ENCODE data around the gene PAWR. TPM values are rescaled to one million over a fixed set of nuclear protein-coding genes. Genes with fewer than 3 reads are reported as not detected.
A peak's percentile ranks its signal among the peaks of the same experiment; 100 is the strongest.

PAWR gene
- total and polyA plus RNA-seq, 8 donors: 10.1 to 662 (median 81.9) TPM

DNA sequence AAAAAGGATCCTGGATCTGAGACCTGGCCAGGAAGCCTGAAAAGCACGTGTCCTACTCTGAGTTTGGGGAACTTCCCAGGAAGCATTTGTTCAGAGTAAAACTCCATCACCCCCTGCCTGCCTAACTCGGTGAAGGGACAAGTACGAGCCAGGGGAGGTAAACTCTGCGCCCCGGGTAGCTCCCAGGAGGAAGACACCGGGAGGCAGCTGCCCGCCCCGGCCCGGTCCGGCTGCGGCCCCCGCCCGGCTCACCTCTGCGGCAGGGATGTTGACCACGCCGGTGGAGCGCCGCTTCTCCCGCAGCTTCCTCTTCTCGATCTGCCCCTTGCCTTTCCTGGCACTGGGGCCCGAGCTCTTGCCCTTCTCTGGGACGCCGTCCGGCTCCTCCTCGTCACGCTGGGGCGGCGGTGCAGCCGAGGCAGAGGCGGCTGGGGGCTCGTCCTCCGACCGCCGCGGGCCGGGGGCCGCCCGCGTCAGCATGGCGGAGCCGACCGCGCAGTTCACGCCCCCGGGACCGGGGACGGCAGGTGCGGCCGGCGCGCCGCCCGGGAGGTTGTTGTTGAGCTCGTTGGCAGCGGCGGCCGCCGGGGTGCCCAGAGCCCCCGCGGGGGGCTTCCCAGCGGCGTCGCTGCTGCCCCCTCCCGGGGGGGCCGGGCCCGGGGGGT lies 1.2 kb downstream of the PAWR start:
- Histone ChIP-seq H3K9me3 (no peaks in the 10 kb centered on the region), H3K4me3 (peak overlapping the region; percentile 76 to 95 (median 82)), H3K27me3 (peaks cover 0 to 22% (median 0%) of the 10 kb centered on the region in 3 donors), H3K36me3 (no peaks in the 10 kb centered on the region), H3K27ac (peak overlapping the region; percentile 90 to 96 (median 91)), H3K4me1 (peaks cover 9 to 65% (median 49%) of the 10 kb centered on the region in 4 donors)
- intact Hi-C loops (cut with DNase I; ENCODE audit: low total_unique reads): no loop called here
- TF ChIP-seq POLR2A (IDR thresholded peaks at IDR 0.05) (no peak), POLR2AphosphoS5 (IDR thresholded peaks at IDR 0.05) (peak in 2 of 3 donors; percentile 4 to 5), EP300 (IDR thresholded peaks at IDR 0.05) (no peak)
- TF ChIP-seq, protein P1, sequence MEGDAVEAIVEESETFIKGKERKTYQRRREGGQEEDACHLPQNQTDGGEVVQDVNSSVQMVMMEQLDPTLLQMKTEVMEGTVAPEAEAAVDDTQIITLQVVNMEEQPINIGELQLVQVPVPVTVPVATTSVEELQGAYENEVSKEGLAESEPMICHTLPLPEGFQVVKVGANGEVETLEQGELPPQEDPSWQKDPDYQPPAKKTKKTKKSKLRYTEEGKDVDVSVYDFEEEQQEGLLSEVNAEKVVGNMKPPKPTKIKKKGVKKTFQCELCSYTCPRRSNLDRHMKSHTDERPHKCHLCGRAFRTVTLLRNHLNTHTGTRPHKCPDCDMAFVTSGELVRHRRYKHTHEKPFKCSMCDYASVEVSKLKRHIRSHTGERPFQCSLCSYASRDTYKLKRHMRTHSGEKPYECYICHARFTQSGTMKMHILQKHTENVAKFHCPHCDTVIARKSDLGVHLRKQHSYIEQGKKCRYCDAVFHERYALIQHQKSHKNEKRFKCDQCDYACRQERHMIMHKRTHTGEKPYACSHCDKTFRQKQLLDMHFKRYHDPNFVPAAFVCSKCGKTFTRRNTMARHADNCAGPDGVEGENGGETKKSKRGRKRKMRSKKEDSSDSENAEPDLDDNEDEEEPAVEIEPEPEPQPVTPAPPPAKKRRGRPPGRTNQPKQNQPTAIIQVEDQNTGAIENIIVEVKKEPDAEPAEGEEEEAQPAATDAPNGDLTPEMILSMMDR (IDR thresholded peaks at IDR 0.05): no peak
- WGBS, 5 donors: 0 to 1% (median 1%) methylated on average over 5 to 65 of the region's 66 CpGs
- DNase-seq: peak; percentile 49 to 75

DNA sequence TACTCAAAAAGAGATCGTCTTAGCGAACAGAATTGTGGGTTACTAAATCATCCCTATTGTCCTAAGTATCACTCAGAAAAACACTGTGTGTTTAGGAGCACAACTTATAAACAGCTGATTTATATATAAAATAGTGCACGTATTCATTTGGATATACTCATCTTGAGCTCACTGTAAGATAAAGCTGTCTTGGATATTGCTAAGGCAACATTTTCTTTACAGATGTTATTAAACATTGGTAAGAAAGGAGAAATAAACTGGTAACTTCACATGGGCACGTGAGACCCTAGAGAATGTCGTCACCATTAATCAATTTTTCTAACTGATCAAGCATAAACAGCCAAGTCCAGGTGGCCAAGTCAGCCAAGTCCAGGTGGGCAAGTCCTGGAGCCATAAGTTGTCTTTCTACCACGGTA lies 1.7 kb downstream of the PAWR start:
- Histone ChIP-seq H3K4me3 (peak overlapping the region; percentile 76 to 95 (median 82)), H3K27me3 (peaks cover 0 to 22% (median 0%) of the 10 kb centered on the region in 3 donors), H3K36me3 (no peaks in the 10 kb centered on the region), H3K9me3 (no peaks in the 10 kb centered on the region), H3K4me1 (peaks cover 12 to 70% (median 52%) of the 10 kb centered on the region in 4 donors), H3K27ac (peak overlapping the region; percentile 90 to 96 (median 91))
- no peak for TF ChIP-seq POLR2AphosphoS5 (IDR thresholded peaks at IDR 0.05)
- TF ChIP-seq, protein P1 (IDR thresholded peaks at IDR 0.05): no peak
- TF ChIP-seq EP300 (IDR thresholded peaks at IDR 0.05): no peak
- no peak for TF ChIP-seq POLR2A (IDR thresholded peaks at IDR 0.05)
- WGBS, 5 donors: 0 to 7% (median 3%) methylated on average over 6 of the region's 6 CpGs
- DNase-seq: no peak
- intact Hi-C loops (cut with DNase I; ENCODE audit: low total_unique reads): no loop called here

DNA sequence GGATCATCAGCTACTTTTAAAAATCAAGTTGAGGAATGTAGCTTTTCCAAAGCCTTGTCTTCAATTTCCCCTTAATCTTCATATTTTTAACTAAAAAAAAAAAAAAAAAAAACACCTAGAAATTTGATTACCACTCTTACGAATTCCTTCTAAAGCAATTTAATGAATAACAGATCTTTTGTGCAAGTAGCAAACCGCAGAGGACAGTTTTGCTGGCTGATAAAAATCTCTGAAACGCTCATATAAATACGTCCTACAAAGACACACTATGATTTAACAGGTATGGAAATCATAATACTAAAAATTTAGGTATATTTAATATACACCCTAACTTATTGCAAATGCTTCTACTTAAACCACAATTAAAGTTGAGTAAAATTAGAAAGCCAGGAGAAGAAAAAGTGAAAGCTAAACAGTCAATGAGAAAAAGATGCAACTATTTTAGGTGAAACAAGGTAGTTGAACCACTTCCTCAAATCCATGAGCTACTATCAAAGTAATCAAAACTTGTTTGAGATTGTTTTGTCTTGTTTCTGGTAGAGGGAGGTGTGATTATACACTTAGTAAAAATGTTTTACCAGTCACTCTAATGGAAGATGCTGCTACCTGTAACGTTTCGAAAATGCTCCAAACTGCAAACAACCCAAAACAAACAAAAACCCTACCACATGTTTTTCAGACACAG lies 2.2 kb downstream of the PAWR start:
- TF ChIP-seq POLR2AphosphoS5 (IDR thresholded peaks at IDR 0.05) (no peak), EP300 (IDR thresholded peaks at IDR 0.05) (no peak), POLR2A (IDR thresholded peaks at IDR 0.05) (no peak)
- TF ChIP-seq, protein P1 (IDR thresholded peaks at IDR 0.05): no peak
- intact Hi-C loops (cut with DNase I; ENCODE audit: low total_unique reads): no loop called here
- Histone ChIP-seq H3K27me3 (peaks cover 0 to 22% (median 0%) of the 10 kb centered on the region in 3 donors), H3K9me3 (no peaks in the 10 kb centered on the region), H3K4me3 (peak overlapping the region; percentile 76 to 95 (median 82)), H3K36me3 (no peaks in the 10 kb centered on the region), H3K27ac (peak overlapping the region in 4 of 5 donors; percentile 90 to 96 (median 90)), H3K4me1 (peaks cover 12 to 74% (median 53%) of the 10 kb centered on the region in 4 donors)
- 15 to 38% (median 18%) methylated on average over 6 of the region's 6 CpGs for WGBS, 5 donors
- no peak for DNase-seq

DNA sequence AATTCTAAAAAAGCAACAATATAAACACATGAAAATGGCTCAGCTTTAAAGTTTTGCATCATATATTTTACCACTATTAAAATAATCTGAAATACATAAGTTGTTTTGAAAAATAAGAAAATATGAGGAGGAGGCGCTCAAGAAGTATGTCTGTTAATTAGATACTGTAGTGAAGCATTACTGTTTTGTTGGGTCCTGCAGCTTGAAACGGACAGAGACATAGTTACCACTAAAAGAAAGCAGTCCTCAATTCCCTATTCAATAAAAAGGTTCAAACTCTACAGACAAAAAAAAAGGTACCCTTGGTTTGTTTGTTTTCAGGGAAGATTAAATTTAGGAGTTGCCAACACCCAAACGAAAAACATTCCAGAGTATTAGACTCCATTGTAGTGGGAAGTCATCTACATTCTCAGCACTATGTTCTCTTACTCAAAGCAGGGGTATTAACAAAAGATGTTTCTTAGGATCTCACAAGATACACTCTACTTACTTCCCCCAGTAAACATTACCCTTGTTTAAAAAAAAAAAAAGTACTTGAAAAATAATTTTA lies 3.0 kb downstream of the PAWR start:
- H3K9me3 ChIP-seq: no peaks in the 10 kb centered on the region
- H3K4me1 ChIP-seq: peaks cover 13 to 75% (median 57%) of the 10 kb centered on the region in 4 donors
- no peaks in the 10 kb centered on the region for H3K36me3 ChIP-seq
- peak overlapping the region in 2 of 5 donors; percentile 91 to 96 for H3K27ac ChIP-seq
- no peak for TF ChIP-seq POLR2A (IDR thresholded peaks at IDR 0.05)
- TF ChIP-seq EP300 (IDR thresholded peaks at IDR 0.05): no peak
- TF ChIP-seq POLR2AphosphoS5 (IDR thresholded peaks at IDR 0.05): no peak
- TF ChIP-seq, protein P1 (IDR thresholded peaks at IDR 0.05): no peak
- no peak for DNase-seq
- intact Hi-C loops (cut with DNase I; ENCODE audit: low total_unique reads): no loop called here
- peaks cover 0 to 22% (median 0%) of the 10 kb centered on the region in 3 donors for H3K27me3 ChIP-seq
- 19 to 48% (median 31%) methylated on average over 3 of the region's 3 CpGs for WGBS, 5 donors
- peak overlapping the region in 3 of 4 donors; percentile 81 to 95 (median 83) for H3K4me3 ChIP-seq
